ENCODE data around the gene TPCN1.
A peak's percentile ranks its signal among the peaks of the same experiment; 100 is the strongest.

The TPCN1 gene

GRCh38 chr12:113263431-113263963 is 42.2 kb downstream of the TPCN1 start:
- no peak for DNase-seq

GRCh38 chr12:113266106-113266895 is 45.0 kb downstream of the TPCN1 start:
- no peak for DNase-seq

GRCh38 chr12:113267621-113268020 is 46.4 kb downstream of the TPCN1 start:
- no peak for DNase-seq

GRCh38 chr12:113268136-113268535 is 46.9 kb downstream of the TPCN1 start:
- no peak for DNase-seq

- DNase-seq = no peak
Observed at GRCh38 chr12:113268621-113269020, 47.4 kb downstream of the TPCN1 start.

- no peak for DNase-seq
Observed at GRCh38 chr12:113269257-113269943, 48.1 kb downstream of the TPCN1 start.

- no peak for DNase-seq
Observed at GRCh38 chr12:113270709-113271009, 49.4 kb downstream of the TPCN1 start.

GRCh38 chr12:113271466-113271852 is 50.2 kb downstream of the TPCN1 start:
- DNase-seq = no peak

GRCh38 chr12:113271853-113272561 is 50.7 kb downstream of the TPCN1 start:
- peak; percentile 63 for DNase-seq

- DNase-seq = no peak
Observed at GRCh38 chr12:113273053-113273725, 51.9 kb downstream of the TPCN1 start.

GRCh38 chr12:113274848-113275247 is 53.6 kb downstream of the TPCN1 start:
- DNase-seq = no peak

GRCh38 chr12:113276306-113276705 is 55.0 kb downstream of the TPCN1 start:
- no peak for DNase-seq

GRCh38 chr12:113276946-113277500 is 55.8 kb downstream of the TPCN1 start:
- DNase-seq = no peak

- DNase-seq = no peak
Observed at GRCh38 chr12:113277511-113277910, 56.2 kb downstream of the TPCN1 start.

- DNase-seq = no peak
Observed at GRCh38 chr12:113278141-113278540, 56.9 kb downstream of the TPCN1 start.

- DNase-seq = no peak
Observed at GRCh38 chr12:113278633-113279032, 57.4 kb downstream of the TPCN1 start.

GRCh38 chr12:113284751-113285150 is 63.5 kb downstream of the TPCN1 start:
- DNase-seq = no peak

GRCh38 chr12:113285679-113286610 is 64.7 kb downstream of the TPCN1 start:
- no peak for DNase-seq

- DNase-seq = no peak
Observed at GRCh38 chr12:113286712-113287111, 65.4 kb downstream of the TPCN1 start.

- DNase-seq = no peak
Observed at GRCh38 chr12:113287146-113287898, 66.1 kb downstream of the TPCN1 start.

GRCh38 chr12:113287899-113288282 is 66.6 kb downstream of the TPCN1 start:
- no peak for DNase-seq

All from femur (tissue), 1 donor.